Fibroblast of pulmonary artery (primary cell): ENCODE data around the gene ARHGAP32.

Experiments used
- DNase-seq: peaks from one replicate; pipeline ENCODE4 v3.0.0-alpha.2; 2010; ENCODE audit warnings: low read depth
- H3K4me3 ChIP-seq: replicated peaks from 2 replicates; pipeline ENCODE4 v1.5.1; 2011; ENCODE audit warnings: low read depth, mild to moderate bottlenecking, control low read depth, low read length, moderate library complexity
- TF ChIP-seq, protein P1 (sequence below): IDR thresholded peaks from 2 replicates; pipeline ENCODE4 v1.5.1; 2011; ENCODE audit warnings: mild to moderate bottlenecking, control low read depth, low read length, inconsistent platforms; ENCODE audit errors: missing control alignments

Gene ARHGAP32

DNA sequence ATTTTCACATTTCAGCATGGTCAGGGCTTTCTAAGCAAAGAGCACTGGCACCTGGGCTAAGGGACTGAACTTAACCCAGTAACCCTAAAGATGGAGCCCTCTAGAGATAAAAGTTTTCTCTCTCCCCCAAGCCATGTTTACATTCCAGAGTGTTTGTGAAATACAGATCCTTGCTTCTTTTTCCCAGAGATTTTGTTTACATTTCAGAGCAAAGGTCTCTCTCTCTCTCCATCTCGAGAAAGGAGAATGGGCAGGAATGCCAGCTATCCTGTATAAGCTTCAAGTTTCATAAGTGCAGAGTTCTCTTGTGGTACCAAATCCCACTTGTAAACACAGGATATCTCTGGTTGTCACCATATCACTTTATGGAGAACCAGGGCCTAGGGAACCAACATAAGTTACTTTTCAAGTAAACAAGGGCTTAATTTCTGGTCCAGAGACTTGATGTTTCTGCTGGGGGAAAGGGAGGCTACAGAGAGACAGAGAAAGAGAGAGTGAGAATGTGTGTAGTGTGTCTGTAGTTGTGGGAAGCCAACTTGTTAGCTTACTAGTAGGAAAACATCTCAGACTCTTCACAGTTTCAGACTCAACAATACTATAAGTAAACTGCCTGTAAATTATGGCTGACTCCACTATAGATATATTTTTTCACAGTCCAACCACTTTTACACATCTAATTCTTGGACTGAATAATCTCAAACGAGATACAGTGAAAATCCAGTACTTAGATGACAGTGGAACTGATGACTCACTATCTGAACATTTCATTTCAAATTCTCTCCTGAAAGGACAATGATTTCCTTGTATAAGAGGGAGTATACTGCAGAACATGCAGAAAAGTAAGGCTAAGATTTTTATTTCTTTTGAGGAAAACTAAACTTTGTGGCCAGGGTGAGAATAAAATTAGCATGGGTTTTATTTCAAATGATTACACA, 76.2 kb downstream of the ARHGAP32 start:
- TF ChIP-seq, protein P1, sequence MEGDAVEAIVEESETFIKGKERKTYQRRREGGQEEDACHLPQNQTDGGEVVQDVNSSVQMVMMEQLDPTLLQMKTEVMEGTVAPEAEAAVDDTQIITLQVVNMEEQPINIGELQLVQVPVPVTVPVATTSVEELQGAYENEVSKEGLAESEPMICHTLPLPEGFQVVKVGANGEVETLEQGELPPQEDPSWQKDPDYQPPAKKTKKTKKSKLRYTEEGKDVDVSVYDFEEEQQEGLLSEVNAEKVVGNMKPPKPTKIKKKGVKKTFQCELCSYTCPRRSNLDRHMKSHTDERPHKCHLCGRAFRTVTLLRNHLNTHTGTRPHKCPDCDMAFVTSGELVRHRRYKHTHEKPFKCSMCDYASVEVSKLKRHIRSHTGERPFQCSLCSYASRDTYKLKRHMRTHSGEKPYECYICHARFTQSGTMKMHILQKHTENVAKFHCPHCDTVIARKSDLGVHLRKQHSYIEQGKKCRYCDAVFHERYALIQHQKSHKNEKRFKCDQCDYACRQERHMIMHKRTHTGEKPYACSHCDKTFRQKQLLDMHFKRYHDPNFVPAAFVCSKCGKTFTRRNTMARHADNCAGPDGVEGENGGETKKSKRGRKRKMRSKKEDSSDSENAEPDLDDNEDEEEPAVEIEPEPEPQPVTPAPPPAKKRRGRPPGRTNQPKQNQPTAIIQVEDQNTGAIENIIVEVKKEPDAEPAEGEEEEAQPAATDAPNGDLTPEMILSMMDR, result no peak
- no peak overlapping the region for H3K4me3 ChIP-seq
- peak; percentile 63 for DNase-seq

DNA sequence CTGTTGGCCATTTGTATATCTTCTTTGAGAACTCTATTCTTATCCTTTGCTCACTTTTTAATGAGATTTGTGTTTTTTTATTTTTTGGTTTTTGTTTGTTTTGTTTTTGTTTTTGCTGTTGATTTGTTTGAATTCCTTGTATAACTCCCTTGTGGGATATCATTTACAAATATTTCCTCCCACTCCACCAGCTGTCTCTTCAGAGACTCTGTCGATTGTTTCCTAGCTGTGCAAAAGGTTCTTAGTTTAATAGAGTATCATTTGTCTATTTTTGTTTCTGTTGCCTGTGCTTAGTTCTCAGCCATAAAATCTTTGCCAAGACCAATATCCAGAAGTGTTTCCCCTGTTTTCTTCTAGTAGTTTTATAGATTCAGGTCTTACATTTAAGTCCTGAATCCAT, 82.4 kb downstream of the ARHGAP32 start:
- H3K4me3 ChIP-seq, result no peak overlapping the region
- DNase-seq, result no peak
- TF ChIP-seq, protein P1, result no peak

DNA sequence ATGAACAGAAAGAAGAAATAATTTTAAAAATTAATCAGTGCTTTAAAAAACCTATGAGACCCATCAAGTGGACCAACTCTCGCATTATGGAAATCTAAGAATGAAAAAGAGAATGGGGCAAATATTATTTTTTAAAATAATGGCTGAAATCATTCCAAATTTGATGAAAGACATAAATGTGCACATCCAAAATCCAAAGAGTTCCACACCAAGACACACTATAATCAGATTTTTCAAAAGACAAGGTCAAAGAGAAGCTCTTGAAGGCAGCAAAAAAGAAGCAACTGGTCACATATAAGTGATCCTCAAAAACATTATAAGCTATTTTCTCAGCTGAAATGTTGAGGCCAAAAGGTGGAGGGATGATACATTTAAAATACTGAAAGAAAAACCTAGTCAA, 85.3 kb downstream of the ARHGAP32 start:
- no peak overlapping the region for H3K4me3 ChIP-seq
- TF ChIP-seq, protein P1, result no peak
- no peak for DNase-seq

DNA sequence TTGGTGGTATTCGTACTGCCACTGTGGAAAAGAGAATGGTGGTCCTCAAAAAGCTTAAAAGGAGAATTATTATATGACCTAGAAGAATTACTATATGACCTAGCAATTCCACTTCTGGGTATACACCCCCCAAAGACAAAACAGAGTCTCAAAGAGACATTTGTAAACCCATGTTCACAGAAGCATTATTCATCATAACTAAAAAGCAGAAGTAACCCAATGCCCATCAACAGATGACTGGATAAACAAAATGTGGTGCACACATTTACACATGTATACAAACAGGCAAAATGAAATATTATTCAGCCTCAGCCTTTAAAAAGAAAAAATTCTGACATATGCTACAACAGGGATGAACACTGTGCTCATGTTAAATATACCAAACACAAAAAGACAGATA, 89.4 kb downstream of the ARHGAP32 start:
- no peak for DNase-seq
- no peak overlapping the region for H3K4me3 ChIP-seq
- TF ChIP-seq, protein P1, result no peak

DNA sequence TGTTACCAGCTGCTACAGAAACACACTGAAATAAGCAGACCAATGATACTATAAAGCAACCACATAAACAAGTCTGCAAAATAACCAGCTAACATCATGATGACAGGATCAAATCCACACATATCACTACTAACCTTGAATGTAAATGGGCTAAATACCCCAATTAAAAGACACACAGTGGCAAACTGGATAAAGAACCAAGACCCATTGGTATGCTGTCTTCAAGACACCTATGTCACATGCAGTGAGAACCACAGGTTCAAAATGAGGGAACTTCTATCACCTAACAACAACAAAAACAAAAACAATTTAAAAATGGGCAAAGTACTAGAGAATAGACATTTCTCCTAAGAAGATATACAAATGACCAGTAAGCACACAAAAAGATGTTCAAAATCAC, 89.9 kb downstream of the ARHGAP32 start:
- TF ChIP-seq, protein P1, result no peak
- DNase-seq, result no peak

DNA sequence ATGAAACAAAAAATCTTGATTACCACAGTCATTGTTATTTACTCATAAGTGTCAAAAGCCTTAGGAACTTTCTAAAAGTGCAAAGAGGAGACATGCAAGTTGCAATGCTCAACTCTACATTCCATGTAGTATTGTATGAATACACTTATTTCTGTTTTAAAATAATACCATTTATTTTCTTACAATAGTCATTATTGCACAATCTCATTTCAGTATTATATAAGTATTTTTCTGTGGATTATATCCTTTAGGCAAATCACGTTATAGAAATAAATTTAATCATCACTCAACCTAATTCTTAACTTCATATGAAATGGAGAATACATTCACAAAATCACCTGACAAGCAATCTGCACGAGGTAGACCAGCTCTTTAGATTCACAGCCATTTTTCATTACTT, 98.8 kb downstream of the ARHGAP32 start:
- H3K4me3 ChIP-seq, result no peak overlapping the region
- DNase-seq, result no peak
- TF ChIP-seq, protein P1, result no peak

More for the DNA sequence above, 89.9 kb downstream of the ARHGAP32 start:
- no peak overlapping the region for H3K4me3 ChIP-seq
